Measurements from ENCODE around the gene VN1R2.
"Not testable (repeated sequence)": the region's sequence is repeated elsewhere in the genome, so short reads cannot be mapped to it uniquely, and the experiment has no call there.

The VN1R2 gene

GRCh38 chr19:53237114-53237777 is 20.8 kb upstream of the VN1R2 start:
- Histone ChIP-seq H3F3A (ENCODE audit: insufficient read depth) (no peaks in the 10 kb centered on the region), H2AFZ (ENCODE audit: low read depth, low read length, severe bottlenecking) (no peak overlapping the region), H4K20me1 (ENCODE audit: low read depth, low read length) (no peaks in the 10 kb centered on the region), H3K79me2 (ENCODE audit: insufficient read depth, low read length) (no peaks in the 10 kb centered on the region), H3K27ac (ENCODE audit: low read depth, low read length) (no peak overlapping the region), H3K9ac (ENCODE audit: low read length) (no peak overlapping the region), H3K9me2 (replicated peaks; ENCODE audit: insufficient read depth, low read length) (no peaks in the 10 kb centered on the region), H3K27me3 (ENCODE audit: low read length) (no peaks in the 10 kb centered on the region), H3K9me3 (ENCODE audit: insufficient read depth, low read length) (peaks cover 36% of the 10 kb centered on the region; the same call in 1 of the 2 replicates), H3K4me3 (ENCODE audit: insufficient read depth, low read length, poor library complexity, severe bottlenecking) (no peak overlapping the region), H3K4me2 (ENCODE audit: low read depth, low read length, poor library complexity, severe bottlenecking) (no peak overlapping the region), H3K36me3 (ENCODE audit: low read length) (no peaks in the 10 kb centered on the region; the same call in 1 of the 2 replicates)
- TF ChIP-seq EZH2phosphoT487 (conservative IDR thresholded peaks at IDR 0.05; ENCODE audit: low read length) (no peak), CTCF (IDR thresholded peaks at IDR 0.05; ENCODE audit: insufficient read depth, low read length, poor library complexity, severe bottlenecking) (no peak)

- TF ChIP-seq CTCF (IDR thresholded peaks at IDR 0.05; ENCODE audit: insufficient read depth, low read length, poor library complexity, severe bottlenecking) = no peak
- TF ChIP-seq EZH2phosphoT487 (conservative IDR thresholded peaks at IDR 0.05; ENCODE audit: low read length) = no peak
- H3F3A ChIP-seq (ENCODE audit: insufficient read depth) = no peaks in the 10 kb centered on the region
- no peak overlapping the region for H3K4me2 ChIP-seq (ENCODE audit: low read depth, low read length, poor library complexity, severe bottlenecking)
- no peak overlapping the region for H2AFZ ChIP-seq (ENCODE audit: low read depth, low read length, severe bottlenecking)
- no peak overlapping the region for H3K27ac ChIP-seq (ENCODE audit: low read depth, low read length)
- H3K79me2 ChIP-seq (ENCODE audit: insufficient read depth, low read length) = no peaks in the 10 kb centered on the region
- no peak overlapping the region for H3K9ac ChIP-seq (ENCODE audit: low read length)
- no peak overlapping the region for H3K4me3 ChIP-seq (ENCODE audit: insufficient read depth, low read length, poor library complexity, severe bottlenecking)
- no peaks in the 10 kb centered on the region for H3K27me3 ChIP-seq (ENCODE audit: low read length)
- no peaks in the 10 kb centered on the region for H3K9me2 ChIP-seq (replicated peaks; ENCODE audit: insufficient read depth, low read length)
- H3K36me3 ChIP-seq (ENCODE audit: low read length) = no peaks in the 10 kb centered on the region
- H3K9me3 ChIP-seq (ENCODE audit: insufficient read depth, low read length) = peaks cover 22% of the 10 kb centered on the region
- H4K20me1 ChIP-seq (ENCODE audit: low read depth, low read length) = no peaks in the 10 kb centered on the region
These were observed 11.6 kb upstream of the VN1R2 start for GRCh38 chr19:53246498-53246897.

- H3K4me3 ChIP-seq (ENCODE audit: insufficient read depth, low read length, poor library complexity, severe bottlenecking) = no peak within 1 kb of the TSS
- TF ChIP-seq CTCF (IDR thresholded peaks at IDR 0.05; ENCODE audit: insufficient read depth, low read length, poor library complexity, severe bottlenecking) (no peak), EZH2phosphoT487 (conservative IDR thresholded peaks at IDR 0.05; ENCODE audit: low read length) (no peak)
- no peaks in the 10 kb centered on the region for H3K9me2 ChIP-seq (replicated peaks; ENCODE audit: insufficient read depth, low read length)
- H3K36me3 ChIP-seq (ENCODE audit: low read length) = no peaks in the 10 kb centered on the region
- H2AFZ ChIP-seq (ENCODE audit: low read depth, low read length, severe bottlenecking) = no peak within 1 kb of the TSS
- no peaks in the 10 kb centered on the region for H3F3A ChIP-seq (ENCODE audit: insufficient read depth)
- no peaks in the 10 kb centered on the region for H3K27me3 ChIP-seq (ENCODE audit: low read length)
- H4K20me1 ChIP-seq (ENCODE audit: low read depth, low read length) = no peaks in the 10 kb centered on the region
- H3K9me3 ChIP-seq (ENCODE audit: insufficient read depth, low read length) = no peaks in the 10 kb centered on the region
- H3K27ac ChIP-seq (ENCODE audit: low read depth, low read length) = no peak within 1 kb of the TSS
- H3K79me2 ChIP-seq (ENCODE audit: insufficient read depth, low read length) = no peaks in the 10 kb centered on the region
- H3K9ac ChIP-seq (ENCODE audit: low read length) = no peak within 1 kb of the TSS
- H3K4me2 ChIP-seq (ENCODE audit: low read depth, low read length, poor library complexity, severe bottlenecking) = no peak within 1 kb of the TSS
These were observed 3.4 kb upstream of the VN1R2 start, which contains the start of gene ZNF677 for GRCh38 chr19:53254411-53255341. Gene ZNF677, minus strand, starts transcription at chr19:53254873. Its CDS starts 3,323 bp downstream, at chr19:53251550.

- not testable (repeated sequence) for H3K9me3 ChIP-seq (ENCODE audit: insufficient read depth, low read length); H3K9ac ChIP-seq (ENCODE audit: low read length); H3K27ac ChIP-seq (ENCODE audit: low read depth, low read length); H3K4me2 ChIP-seq (ENCODE audit: low read depth, low read length, poor library complexity, severe bottlenecking); H3F3A ChIP-seq (ENCODE audit: insufficient read depth); H2AFZ ChIP-seq (ENCODE audit: low read depth, low read length, severe bottlenecking); H3K79me2 ChIP-seq (ENCODE audit: insufficient read depth, low read length); H3K27me3 ChIP-seq (ENCODE audit: low read length); H3K36me3 ChIP-seq (ENCODE audit: low read length); H4K20me1 ChIP-seq (ENCODE audit: low read depth, low read length); H3K4me3 ChIP-seq (ENCODE audit: insufficient read depth, low read length, poor library complexity, severe bottlenecking); H3K9me2 ChIP-seq (replicated peaks; ENCODE audit: insufficient read depth, low read length)
These were observed 9.5 kb downstream of the VN1R2 start, which contains the start of gene VN1R4 for GRCh38 chr19:53267623-53268022. Gene VN1R4, minus strand, starts transcription at chr19:53267723. Its CDS starts 58 bp downstream, at chr19:53267665.

- not testable (repeated sequence) for H3K4me2 ChIP-seq (ENCODE audit: low read depth, low read length, poor library complexity, severe bottlenecking); H3K79me2 ChIP-seq (ENCODE audit: insufficient read depth, low read length); H3K9ac ChIP-seq (ENCODE audit: low read length)
These were observed 11.8 kb downstream of the VN1R2 start for GRCh38 chr19:53269861-53270260.

More at GRCh38 chr19:53269861-53270260, 11.8 kb downstream of the VN1R2 start:
- not testable (repeated sequence) for H3K27ac ChIP-seq (ENCODE audit: low read depth, low read length); H3K27me3 ChIP-seq (ENCODE audit: low read length); H3F3A ChIP-seq (ENCODE audit: insufficient read depth); H3K36me3 ChIP-seq (ENCODE audit: low read length); H3K9me3 ChIP-seq (ENCODE audit: insufficient read depth, low read length); H3K9me2 ChIP-seq (replicated peaks; ENCODE audit: insufficient read depth, low read length); H3K4me3 ChIP-seq (ENCODE audit: insufficient read depth, low read length, poor library complexity, severe bottlenecking); H2AFZ ChIP-seq (ENCODE audit: low read depth, low read length, severe bottlenecking); H4K20me1 ChIP-seq (ENCODE audit: low read depth, low read length)

Data from SU-DHL-6 (cell line).